Endodermal cell (in vitro differentiated cells): ENCODE measurements around the gene TMC4. TPM values are rescaled to one million over a fixed set of nuclear protein-coding genes. Genes with fewer than 3 reads are reported as not detected.

Experiments
- DNase-seq: peaks from one replicate; pipeline ENCODE4 v3.0.0-alpha.2; 2017
- H3K27ac ChIP-seq: 2 replicates; pipeline ENCODE4 v1.5.1; 2013; ENCODE audit warnings: mild to moderate bottlenecking, low read depth, low read length, moderate library complexity
- H3K27me3 ChIP-seq: 2 replicates; pipeline ENCODE4 v1.6.1; 2013; ENCODE audit warnings: mild to moderate bottlenecking, low read length, moderate library complexity; ENCODE audit not compliant: insufficient read depth, control insufficient read depth, poor library complexity, severe bottlenecking
- H3K36me3 ChIP-seq: 2 replicates; pipeline ENCODE4 v1.7.0; 2013; ENCODE audit warnings: mild to moderate bottlenecking, low read length, moderate library complexity; ENCODE audit not compliant: control insufficient read depth, insufficient read depth
- H3K4me1 ChIP-seq: one replicate; pipeline ENCODE4 v1.7.0; 2013; ENCODE audit warnings: low read length; ENCODE audit not compliant: control insufficient read depth, insufficient read depth
- H3K4me3 ChIP-seq: 2 replicates; pipeline ENCODE4 v1.5.1; 2013; ENCODE audit warnings: mild to moderate bottlenecking, low read length, moderate library complexity
- H3K9ac ChIP-seq: 2 replicates; pipeline ENCODE4 v1.6.1; 2013; ENCODE audit warnings: mild to moderate bottlenecking, low read length, moderate library complexity; ENCODE audit not compliant: poor library complexity, severe bottlenecking; ENCODE audit errors: extremely low read depth
- H3K9me3 ChIP-seq: 2 replicates; pipeline ENCODE4 v1.6.1; 2013; ENCODE audit warnings: mild to moderate bottlenecking, low read length, moderate library complexity; ENCODE audit not compliant: control insufficient read depth
- H3K27ac Mint-ChIP-seq: 2 replicates; pipeline ENCODE4 v1.8.0; 2020; ENCODE audit warnings: mixed read lengths
- H3K27me3 Mint-ChIP-seq: 2 replicates; pipeline ENCODE4 v1.8.0; 2021; ENCODE audit warnings: mild to moderate bottlenecking, mixed read lengths; ENCODE audit not compliant: insufficient read depth
- H3K36me3 Mint-ChIP-seq: 2 replicates; pipeline ENCODE4 v1.8.0; 2020; ENCODE audit warnings: low read depth, mixed read lengths
- H3K4me1 Mint-ChIP-seq: 2 replicates; pipeline ENCODE4 v1.8.0; 2020; ENCODE audit warnings: mixed read lengths
- H3K4me3 Mint-ChIP-seq: 2 replicates; pipeline ENCODE4 v1.8.0; 2020; ENCODE audit warnings: mild to moderate bottlenecking, moderate library complexity, mixed read lengths
- H3K9me3 Mint-ChIP-seq: 2 replicates; pipeline ENCODE4 v1.8.0; 2020; ENCODE audit warnings: mild to moderate bottlenecking, mixed read lengths
- WGBS, 2 experiments: methylation state at CpG; one replicate each; pipeline versions ENCODE4 v1.1.5 to v1.1.7; 2013; ENCODE audit warnings: missing lambda C conversion rate in 2 of 2, mixed read lengths in 1 of 2; ENCODE audit not compliant: insufficient coverage in 1 of 2, insufficient read length in 1 of 2; 5-methylcytosine and 5-hydroxymethylcytosine counted together
- total RNA-seq, 2 donors: library from RNA; stranded (reverse); fragmentation: NEBNext Ultra II Directional in 1 of 2; extraction: Animal tissue kit (Norgen Biotek cat#: 25700) in 1 of 2; gene quantifications; 2 replicates in 1 of 2; 3 replicates in 1 of 2; pipeline ENCODE4 v1.2.1, GENCODE V29; 2021
- TF ChIP-seq, protein P1 (sequence below): fragments of 200-600 bp; sonication (generic); conservative IDR thresholded peaks from 2 replicates; pipeline ENCODE4 v1.5.0; 2021; ENCODE audit warnings: antibody characterized with exemption, mild to moderate bottlenecking

Gene TMC4
- total RNA-seq, 2 donors from 2014 or later = 32.7 to 46.6 TPM

DNA sequence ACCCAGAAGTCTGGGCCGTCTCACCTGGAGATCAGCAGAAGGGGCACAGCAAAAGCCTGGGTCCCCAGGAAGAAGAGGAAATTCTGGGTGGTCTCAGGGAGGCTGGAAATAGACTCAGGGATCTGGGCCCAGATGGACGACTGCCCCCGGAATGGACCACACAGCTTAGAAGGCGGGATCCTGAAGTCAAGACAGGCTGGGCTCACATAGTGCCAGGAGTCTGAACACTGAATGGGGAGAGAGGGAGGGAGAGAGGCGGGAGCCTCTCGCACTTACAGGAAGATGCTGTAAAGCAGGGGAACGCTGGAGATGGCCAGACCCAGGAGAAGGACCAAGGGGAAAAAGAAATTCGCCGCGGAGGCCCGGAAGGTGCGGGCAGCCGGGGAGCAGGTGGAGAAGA is 12.1 kb downstream of the TMC4 start:
- TF ChIP-seq, protein P1, sequence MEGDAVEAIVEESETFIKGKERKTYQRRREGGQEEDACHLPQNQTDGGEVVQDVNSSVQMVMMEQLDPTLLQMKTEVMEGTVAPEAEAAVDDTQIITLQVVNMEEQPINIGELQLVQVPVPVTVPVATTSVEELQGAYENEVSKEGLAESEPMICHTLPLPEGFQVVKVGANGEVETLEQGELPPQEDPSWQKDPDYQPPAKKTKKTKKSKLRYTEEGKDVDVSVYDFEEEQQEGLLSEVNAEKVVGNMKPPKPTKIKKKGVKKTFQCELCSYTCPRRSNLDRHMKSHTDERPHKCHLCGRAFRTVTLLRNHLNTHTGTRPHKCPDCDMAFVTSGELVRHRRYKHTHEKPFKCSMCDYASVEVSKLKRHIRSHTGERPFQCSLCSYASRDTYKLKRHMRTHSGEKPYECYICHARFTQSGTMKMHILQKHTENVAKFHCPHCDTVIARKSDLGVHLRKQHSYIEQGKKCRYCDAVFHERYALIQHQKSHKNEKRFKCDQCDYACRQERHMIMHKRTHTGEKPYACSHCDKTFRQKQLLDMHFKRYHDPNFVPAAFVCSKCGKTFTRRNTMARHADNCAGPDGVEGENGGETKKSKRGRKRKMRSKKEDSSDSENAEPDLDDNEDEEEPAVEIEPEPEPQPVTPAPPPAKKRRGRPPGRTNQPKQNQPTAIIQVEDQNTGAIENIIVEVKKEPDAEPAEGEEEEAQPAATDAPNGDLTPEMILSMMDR = no peak
- Mint-ChIP-seq H3K4me1 (peaks cover 7% of the 10 kb centered on the region), H3K27me3 (peaks cover 27% of the 10 kb centered on the region), H3K9me3 (peaks cover 3% of the 10 kb centered on the region), H3K36me3 (peaks cover 18% of the 10 kb centered on the region), H3K27ac (peak overlapping the region; percentile 98), H3K4me3 (peak overlapping the region; percentile 91)
- Histone ChIP-seq H3K4me1 (no peaks in the 10 kb centered on the region), H3K9ac (peak overlapping the region; percentile 82), H3K27me3 (no peaks in the 10 kb centered on the region), H3K9me3 (no peaks in the 10 kb centered on the region), H3K36me3 (peaks cover 13% of the 10 kb centered on the region), H3K27ac (peak overlapping the region; percentile 36), H3K4me3 (peak overlapping the region; percentile 88)
- 71 to 78% methylated on average over 12 to 13 of the region's 13 CpGs for WGBS, 2 experiments
- no peak for DNase-seq

DNA sequence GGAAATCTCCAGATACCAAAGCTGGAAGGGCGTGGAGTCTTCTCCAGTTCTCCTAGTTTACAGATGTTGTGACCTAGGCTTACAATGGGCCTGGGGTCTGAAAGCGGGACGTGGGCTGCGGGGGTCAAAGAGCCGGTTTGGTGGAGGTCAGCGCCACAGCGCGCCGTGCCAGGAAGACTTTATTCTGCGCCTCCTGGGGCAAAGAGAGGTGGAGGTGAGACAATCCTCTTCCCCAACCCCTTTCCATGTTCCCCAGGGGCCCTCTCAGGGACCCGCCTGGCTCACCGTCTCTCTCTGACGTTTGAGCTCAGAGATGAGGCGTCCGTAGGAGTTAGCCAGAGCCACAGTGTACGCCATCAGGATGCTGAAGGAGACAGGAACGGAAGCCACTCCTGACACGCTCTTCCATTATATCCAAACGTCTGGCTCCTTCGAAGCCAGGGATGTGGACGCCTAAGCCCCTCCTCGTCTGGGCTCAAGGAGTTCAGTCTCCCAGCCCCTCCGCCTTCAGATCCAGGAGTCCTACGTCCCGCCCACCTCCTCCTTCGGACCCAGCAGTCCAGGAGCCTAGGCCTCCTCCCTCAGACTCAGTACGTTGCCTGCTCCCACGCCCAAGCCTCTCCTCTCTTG is 12.7 kb downstream of the TMC4 start:
- peaks cover 7% of the 10 kb centered on the region for H3K4me1 Mint-ChIP-seq
- WGBS, 2 experiments = 4% methylated on average over 14 to 28 of the region's 28 CpGs
- H3K27me3 ChIP-seq = no peaks in the 10 kb centered on the region
- H3K4me3 Mint-ChIP-seq = peak overlapping the region; percentile 91
- peaks cover 20% of the 10 kb centered on the region for H3K36me3 Mint-ChIP-seq
- H3K27ac Mint-ChIP-seq = peak overlapping the region; percentile 98
- peaks cover 3% of the 10 kb centered on the region for H3K9me3 Mint-ChIP-seq
- H3K4me3 ChIP-seq = peak overlapping the region; percentile 88
- no peak for DNase-seq
- H3K9ac ChIP-seq = peak overlapping the region; percentile 82
- peaks cover 17% of the 10 kb centered on the region for H3K36me3 ChIP-seq
- peaks cover 22% of the 10 kb centered on the region for H3K27me3 Mint-ChIP-seq
- no peaks in the 10 kb centered on the region for H3K9me3 ChIP-seq
- no peaks in the 10 kb centered on the region for H3K4me1 ChIP-seq
- H3K27ac ChIP-seq = peak overlapping the region; percentile 36
- TF ChIP-seq, protein P1 = no peak

DNA sequence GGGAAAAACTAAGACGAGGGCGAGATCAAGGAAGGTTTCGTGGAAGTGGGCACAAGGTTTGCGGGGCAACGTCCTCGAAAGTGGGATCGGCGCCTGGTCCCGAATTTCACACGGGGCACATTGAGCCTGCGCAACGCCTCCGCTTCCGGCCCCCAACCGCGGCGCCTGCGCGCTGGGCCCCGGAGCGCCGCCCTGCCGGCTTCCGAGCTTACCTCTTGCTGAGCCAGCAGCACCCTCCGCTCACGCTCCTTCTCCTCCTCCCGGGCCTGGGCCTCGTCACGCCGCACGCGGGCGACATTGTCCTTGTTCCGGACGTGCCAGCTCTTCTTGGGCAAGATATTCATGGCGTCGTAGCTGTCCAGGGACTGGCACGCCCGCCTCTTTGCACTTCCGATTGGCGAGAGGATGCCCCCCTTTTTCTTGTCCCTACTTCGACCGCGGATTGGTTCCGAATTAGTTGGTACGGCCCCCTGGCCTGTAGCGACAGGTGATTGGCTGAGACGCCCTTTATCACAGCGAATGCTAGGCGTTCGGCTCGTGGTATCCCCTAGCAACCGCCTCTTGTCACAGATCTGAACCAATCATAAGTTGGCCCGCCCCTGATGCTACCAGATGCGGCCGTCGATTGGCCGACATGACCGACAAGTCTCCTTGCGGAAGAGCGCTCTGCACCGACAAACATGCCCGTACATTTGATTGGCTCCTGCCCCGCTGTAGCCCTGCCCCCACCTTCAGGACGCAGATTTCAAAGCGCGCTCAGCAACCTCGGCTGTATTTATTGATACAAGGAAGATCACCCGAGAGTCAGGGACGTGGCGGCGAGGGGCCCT is 13.4 kb downstream of the TMC4 start, which contains the start of gene LENG1:
LENG1 (minus strand) TSS at position 370 of the 830 bp plus-strand sequence; CDS start at position 344, 26 bp downstream.
- Histone ChIP-seq H3K27me3 (no peaks in the 10 kb centered on the region), H3K4me3 (peak within 1 kb of the TSS; percentile 99), H3K36me3 (peaks cover 24% of the 10 kb centered on the region), H3K27ac (peak within 1 kb of the TSS; percentile 89), H3K9me3 (no peaks in the 10 kb centered on the region), H3K4me1 (no peaks in the 10 kb centered on the region), H3K9ac (peak within 1 kb of the TSS; percentile 82)
- peaks cover 7% of the 10 kb centered on the region for H3K4me1 Mint-ChIP-seq
- peaks cover 26% of the 10 kb centered on the region for H3K36me3 Mint-ChIP-seq
- TF ChIP-seq, protein P1 = peak; percentile 65
- peak within 1 kb of the TSS; percentile 98 for H3K27ac Mint-ChIP-seq
- peaks cover under 1% of the 10 kb centered on the region for H3K9me3 Mint-ChIP-seq
- DNase-seq = peak; percentile 100
- 0% methylated on average over 47 to 72 of the region's 72 CpGs for WGBS, 2 experiments
- H3K27me3 Mint-ChIP-seq = peaks cover 21% of the 10 kb centered on the region
- peak within 1 kb of the TSS; percentile 91 for H3K4me3 Mint-ChIP-seq
